Endothelial cell of umbilical vein (primary cell): ENCODE measurements around the gene GLRB. TPM values are rescaled to one million over a fixed set of nuclear protein-coding genes. Genes with fewer than 3 reads are reported as not detected.

Experiments
- BruUV-seq: library from RNA; stranded (reverse); fragments of 400-500 nt; replicated peaks from 2 replicates; lab custom pipeline; 2021; lab: Mats Ljungman, UMichigan
- CTCF ChIA-PET: fragments of 300-600, 350-600 bp; sonication (Branson Sonifier 250); formaldehyde crosslinking; loops from one replicate; lab custom pipeline; 2021; ENCODE audit warnings: antibody characterized with exemption, inconsistent platforms; lab: Charles Lee
- POLR2A ChIA-PET: fragments of 300-600, 350-600 bp; sonication (Branson Sonifier 250); formaldehyde crosslinking; loops from one replicate; lab custom pipeline; 2021; ENCODE audit warnings: antibody characterized with exemption, inconsistent platforms; lab: Charles Lee
- DNase-seq: peaks from one replicate; pipeline ENCODE4 v3.0.0-alpha.2; 2011; ENCODE audit warnings: low read depth, low spot score
- FAIRE-seq: peaks from 2 replicates; lab custom pipeline; 2011; peaks lifted over from hg19 to GRCh38; lab: Jason Lieb, UNC
- H2AFZ ChIP-seq: 2 replicates; pipeline ENCODE4 v1.6.0; 2012; ENCODE audit warnings: low read depth, low read length, control low read depth, inconsistent platforms
- H3K27ac ChIP-seq: 2 replicates; pipeline ENCODE4 v1.5.1; 2011; ENCODE audit warnings: low read depth, mild to moderate bottlenecking, control low read depth, low read length, moderate library complexity; ENCODE audit not compliant: insufficient read depth
- H3K27me3 ChIP-seq, 2 experiments: 2 replicates each; pipeline versions ENCODE4 v1.6.0 to v1.6.1; 2011; ENCODE audit warnings: low read length in 2 of 2, mixed read lengths in 1 of 2; ENCODE audit not compliant: control insufficient read depth in 2 of 2, insufficient read depth in 2 of 2
- H3K36me3 ChIP-seq, 2 experiments: 2 replicates in 1 of 2; 3 replicates in 1 of 2; pipeline ENCODE4 v1.5.1; 2011; ENCODE audit warnings: low read length in 2 of 2, mild to moderate bottlenecking in 1 of 2, moderate library complexity in 1 of 2; ENCODE audit not compliant: control insufficient read depth in 2 of 2, insufficient read depth in 2 of 2; ENCODE audit errors: extremely low read depth in 1 of 2
- H3K4me1 ChIP-seq: 3 replicates; pipeline ENCODE4 v1.5.1; 2011; ENCODE audit warnings: mild to moderate bottlenecking, low read length; ENCODE audit not compliant: control insufficient read depth, insufficient read depth; ENCODE audit errors: extremely low read depth
- H3K4me2 ChIP-seq: 2 replicates; pipeline ENCODE4 v1.6.1; 2011; ENCODE audit warnings: low read length, control low read depth, mixed read lengths; ENCODE audit not compliant: insufficient read depth
- H3K4me3 ChIP-seq, 3 experiments: fragments of 200-600 bp in 1 of 3; sonication (generic), shearing (Covaris generic) in 1 of 3; replicated peaks in 1 of 3; 2 replicates each; pipeline ENCODE4 v1.5.1; 2011 to 2016; ENCODE audit warnings: control low read depth in 3 of 3, low read length in 3 of 3, mild to moderate bottlenecking in 2 of 3, inconsistent platforms in 1 of 3, low read depth in 1 of 3, moderate library complexity in 1 of 3; ENCODE audit not compliant: insufficient read depth in 1 of 3
- H3K79me2 ChIP-seq: 2 replicates; pipeline ENCODE4 v1.6.0; 2012; ENCODE audit warnings: low read length, inconsistent platforms; ENCODE audit not compliant: control insufficient read depth, insufficient read depth
- H3K9ac ChIP-seq: replicated peaks from 2 replicates; pipeline ENCODE3; 2011; ENCODE audit warnings: low read length, control low read depth; ENCODE audit not compliant: insufficient read depth; ENCODE audit errors: extremely low read depth
- H3K9me1 ChIP-seq: replicated peaks from 3 replicates; pipeline ENCODE4 v1.6.0; 2011; ENCODE audit warnings: mild to moderate bottlenecking, low read length; ENCODE audit not compliant: control insufficient read depth, insufficient read depth; ENCODE audit errors: extremely low read depth
- H3K9me3 ChIP-seq: replicated peaks from 2 replicates; pipeline ENCODE4 v1.5.1; 2012; ENCODE audit warnings: low read length, inconsistent platforms; ENCODE audit not compliant: control insufficient read depth, insufficient read depth
- H4K20me1 ChIP-seq: replicated peaks from 2 replicates; pipeline ENCODE3; 2011; ENCODE audit warnings: mild to moderate bottlenecking, low read length; ENCODE audit not compliant: control insufficient read depth, insufficient read depth; ENCODE audit errors: extremely low read depth
- CTCF ChIP-seq, 2 donors: IDR thresholded peaks; 1 replicate in 1 of 2; 2 replicates in 1 of 2; pipeline ENCODE4 v1.5.1; 2011; ENCODE audit warnings: low read length in 2 of 2, mild to moderate bottlenecking in 2 of 2, moderate library complexity in 2 of 2, control low read depth in 1 of 2, inconsistent platforms in 1 of 2, low read depth in 1 of 2; ENCODE audit not compliant: insufficient read depth in 1 of 2; ENCODE audit errors: extremely low read depth in 1 of 2
- EZH2 ChIP-seq: IDR thresholded peaks from 2 replicates; pipeline ENCODE4 v1.6.1; 2012; ENCODE audit warnings: borderline replicate concordance, low read depth, mild to moderate bottlenecking, moderate library complexity, low read length, inconsistent platforms; ENCODE audit not compliant: severe bottlenecking
- FOS ChIP-seq: IDR thresholded peaks from 2 replicates; pipeline ENCODE4 v1.6.1; 2011; ENCODE audit warnings: mild to moderate bottlenecking, low read length, moderate library complexity, borderline replicate concordance; ENCODE audit not compliant: insufficient read depth
- GATA2 ChIP-seq: IDR thresholded peaks from 2 replicates; pipeline ENCODE4 v1.7.0; 2011; ENCODE audit warnings: low read depth, mild to moderate bottlenecking, moderate library complexity, mixed read lengths, low read length; ENCODE audit not compliant: insufficient read length, insufficient read depth
- JUN ChIP-seq: IDR thresholded peaks from 2 replicates; pipeline ENCODE4 v1.6.1; 2011; ENCODE audit warnings: borderline replicate concordance, low read depth; ENCODE audit not compliant: insufficient read length, insufficient read depth
- MAX ChIP-seq: IDR thresholded peaks from 2 replicates; pipeline ENCODE4 v1.6.1; 2011; ENCODE audit not compliant: insufficient read depth, insufficient read length
- MYC ChIP-seq: IDR thresholded peaks from one replicate; pipeline ENCODE4 v1.6.1; 2011; ENCODE audit warnings: mild to moderate bottlenecking, low read depth, low read length
- POLR2A ChIP-seq: IDR thresholded peaks from 2 replicates; pipeline ENCODE4 v1.6.1; 2012; ENCODE audit warnings: low read depth, mild to moderate bottlenecking, control low read depth, low read length
- POLR2AphosphoS5 ChIP-seq: IDR thresholded peaks from 2 replicates; pipeline ENCODE4 v1.6.1; 2012; ENCODE audit warnings: low read depth, mild to moderate bottlenecking, control low read depth, low read length, moderate library complexity; ENCODE audit not compliant: insufficient read depth
- dilution Hi-C: fragments of 300-500 bp; cut with MboI; formaldehyde crosslinking; loops from one replicate; pipeline ENCODE4 v1.15.0; 2019; ENCODE audit warnings: low sequenced_read_pairs; ENCODE audit not compliant: extremely low pct_ligation_motif_present
- intact Hi-C: fragments of 100-400 bp; cut with micrococcal nuclease; formaldehyde crosslinking; loops from one replicate; pipeline ENCODE4 v1.10.0; 2022
- polyA plus RNA-seq, 4 experiments: library from polyadenylated mRNA; depleted of rRNA in 3 of 4; stranded (reverse) in 3 of 4; unstranded in 1 of 4; fragments of >200 nt; gene quantifications; 2 replicates each; pipeline versions ENCODE4 v1.2.1 to v1.2.3, GENCODE V29; 2011 to 2012; ENCODE audit warnings: missing spikeins in 1 of 4
- total RNA-seq: library from RNA; stranded (reverse); gene quantifications from 2 replicates; pipeline ENCODE4 v1.2.3, GENCODE V29; 2021

Gene GLRB
- total and polyA plus RNA-seq, 2 donors (not counting 3 experiments of a cell fraction or from before 2014, with no cell fraction given) = 3.8 to 5.7 TPM

GRCh38 chr4:157185363-157185762, 109.4 kb downstream of the GLRB start:
- Histone ChIP-seq H3K27ac (no peak overlapping the region), H3K4me1 (no peaks in the 10 kb centered on the region), H3K9ac (no peak overlapping the region), H2AFZ (no peak overlapping the region), H3K9me3 (no peaks in the 10 kb centered on the region), H3K36me3 (no peaks in the 10 kb centered on the region), H3K4me3 (no peak overlapping the region), H4K20me1 (no peaks in the 10 kb centered on the region), H3K9me1 (no peaks in the 10 kb centered on the region), H3K79me2 (no peaks in the 10 kb centered on the region), H3K4me2 (no peak overlapping the region), H3K27me3 (no peaks in the 10 kb centered on the region)
- DNase-seq = no peak
- ChIA-PET CTCF (no interaction called here), POLR2A (no interaction called here)
- intact Hi-C loops (no loop called here), dilution Hi-C loops (no loop called here)
- FAIRE-seq = no peak
- no TSS peak for BruUV-seq
- TF ChIP-seq GATA2 = no peak
- no peak for TF ChIP-seq EZH2
- TF ChIP-seq MAX = no peak
- no peak for TF ChIP-seq CTCF (IDR thresholded peaks at IDR 0.05; ENCODE audit: extremely low read depth in 1 of 2, insufficient read depth in 1 of 2, low read depth in 1 of 2, low read length in 2 of 2)
- no peak for TF ChIP-seq POLR2A
- TF ChIP-seq FOS = no peak
- no peak for TF ChIP-seq MYC
- TF ChIP-seq JUN = no peak
- TF ChIP-seq POLR2AphosphoS5 = no peak
